Caco-2 (cell line): ENCODE results near the gene MAPK11. TPM values are rescaled to one million over a fixed set of nuclear protein-coding genes. Genes with fewer than 3 reads are reported as not detected.
A peak's percentile ranks its signal among the peaks of the same experiment; 100 is the strongest.

ENCODE experiments used
- BruUV-seq: library from RNA; stranded (reverse); fragments of 400-500 nt; replicated peaks from 2 replicates; lab custom pipeline; 2021; lab: Mats Ljungman, UMichigan
- CTCF ChIA-PET: fragments of 300-600 bp; sonication (Branson Sonifier 250); formaldehyde crosslinking; loops from one replicate; lab custom pipeline; 2022; ENCODE audit warnings: antibody characterized with exemption; lab: Charles Lee
- POLR2A ChIA-PET: fragments of 300-600 bp; sonication (Branson Sonifier 250); formaldehyde crosslinking; loops from one replicate; lab custom pipeline; 2022; ENCODE audit warnings: antibody characterized with exemption; lab: Charles Lee
- DNase-seq, 2 experiments: peaks; one replicate each; pipeline versions ENCODE4 v3.0.0 to v3.0.0-alpha.2; 2020 to 2022
- H3K27me3 ChIP-seq: replicated peaks from 2 replicates; pipeline ENCODE4 v1.6.0; 2011; ENCODE audit warnings: low read length; ENCODE audit not compliant: control insufficient read depth, insufficient read depth
- H3K36me3 ChIP-seq: 2 replicates; pipeline ENCODE4 v1.5.1; 2011; ENCODE audit warnings: low read length; ENCODE audit not compliant: control insufficient read depth, insufficient read depth
- H3K4me1 ChIP-seq: fragments of 250-450 bp; sonication (Bioruptor Pico); 2 replicates; pipeline ENCODE4 v1.5.1; 2020; ENCODE audit warnings: mild to moderate bottlenecking
- H3K4me3 ChIP-seq: 2 replicates; pipeline ENCODE4 v1.5.1; 2011; ENCODE audit warnings: low read depth, mild to moderate bottlenecking, control low read depth, low read length
- H3K9me3 ChIP-seq: fragments of 250-450 bp; sonication (Bioruptor Pico); 2 replicates; pipeline ENCODE4 v1.5.1; 2020; ENCODE audit warnings: mild to moderate bottlenecking, moderate library complexity
- H3K27ac Mint-ChIP-seq: one replicate; pipeline ENCODE4 v1.8.0; 2022; ENCODE audit warnings: mixed read lengths; ENCODE audit not compliant: unreplicated experiment
- H3K27me3 Mint-ChIP-seq: one replicate; pipeline ENCODE4 v1.8.0; 2022; ENCODE audit warnings: mixed read lengths; ENCODE audit not compliant: insufficient read depth, unreplicated experiment
- H3K36me3 Mint-ChIP-seq: one replicate; pipeline ENCODE4 v1.8.0; 2022; ENCODE audit warnings: mild to moderate bottlenecking, mixed read lengths; ENCODE audit not compliant: insufficient read depth, unreplicated experiment
- H3K4me1 Mint-ChIP-seq: one replicate; pipeline ENCODE4 v1.8.0; 2022; ENCODE audit warnings: low read depth, mixed read lengths; ENCODE audit not compliant: unreplicated experiment
- H3K4me3 Mint-ChIP-seq: one replicate; pipeline ENCODE4 v1.8.0; 2022; ENCODE audit warnings: mild to moderate bottlenecking, moderate library complexity, mixed read lengths; ENCODE audit not compliant: unreplicated experiment
- H3K9me3 Mint-ChIP-seq: one replicate; pipeline ENCODE4 v1.8.0; 2022; ENCODE audit warnings: mixed read lengths; ENCODE audit not compliant: unreplicated experiment
- intact Hi-C: fragments of 100-400 bp; cut with micrococcal nuclease; formaldehyde crosslinking; loops from one replicate; pipeline ENCODE4 v1.10.0; 2022; ENCODE audit not compliant: unreplicated experiment
- total RNA-seq: library from RNA; stranded (reverse); gene quantifications from 2 replicates; pipeline ENCODE4 v1.2.3, GENCODE V29; 2022
- TF ChIP-seq, protein P1 (sequence below), 2 experiments: fragments of 200-600 bp in 1 of 2; IDR thresholded peaks; 1 replicate in 1 of 2; 2 replicates in 1 of 2; pipeline versions ENCODE4 v1.5.1 to v1.8.0; 2011 to 2022; ENCODE audit warnings: antibody characterized with exemption in 1 of 2, control low read depth in 1 of 2, inconsistent platforms in 1 of 2, low read depth in 1 of 2, low read length in 1 of 2, mild to moderate bottlenecking in 1 of 2, moderate library complexity in 1 of 2; ENCODE audit not compliant: insufficient read depth in 1 of 2, severe bottlenecking in 1 of 2, unreplicated experiment in 1 of 2

Gene MAPK11
- total RNA-seq, 1 experiment from 2014 or later, result 1.3 TPM

- ChIA-PET CTCF (interaction anchor here (1.0 kb wide), 1 partner anchor 12 kb away, joined by 3 read pairs; no protein-coding TSS in a partner anchor), POLR2A (interaction anchor here (0.6 kb wide), 1 partner anchor 9 kb away, joined by 3 read pairs; no protein-coding TSS in a partner anchor)
- H3K36me3 Mint-ChIP-seq, result no peaks in the 10 kb centered on the region
- TF ChIP-seq, protein P1, sequence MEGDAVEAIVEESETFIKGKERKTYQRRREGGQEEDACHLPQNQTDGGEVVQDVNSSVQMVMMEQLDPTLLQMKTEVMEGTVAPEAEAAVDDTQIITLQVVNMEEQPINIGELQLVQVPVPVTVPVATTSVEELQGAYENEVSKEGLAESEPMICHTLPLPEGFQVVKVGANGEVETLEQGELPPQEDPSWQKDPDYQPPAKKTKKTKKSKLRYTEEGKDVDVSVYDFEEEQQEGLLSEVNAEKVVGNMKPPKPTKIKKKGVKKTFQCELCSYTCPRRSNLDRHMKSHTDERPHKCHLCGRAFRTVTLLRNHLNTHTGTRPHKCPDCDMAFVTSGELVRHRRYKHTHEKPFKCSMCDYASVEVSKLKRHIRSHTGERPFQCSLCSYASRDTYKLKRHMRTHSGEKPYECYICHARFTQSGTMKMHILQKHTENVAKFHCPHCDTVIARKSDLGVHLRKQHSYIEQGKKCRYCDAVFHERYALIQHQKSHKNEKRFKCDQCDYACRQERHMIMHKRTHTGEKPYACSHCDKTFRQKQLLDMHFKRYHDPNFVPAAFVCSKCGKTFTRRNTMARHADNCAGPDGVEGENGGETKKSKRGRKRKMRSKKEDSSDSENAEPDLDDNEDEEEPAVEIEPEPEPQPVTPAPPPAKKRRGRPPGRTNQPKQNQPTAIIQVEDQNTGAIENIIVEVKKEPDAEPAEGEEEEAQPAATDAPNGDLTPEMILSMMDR (IDR thresholded peaks at IDR 0.05; ENCODE audit: insufficient read depth in 1 of 2, low read depth in 1 of 2, low read length in 1 of 2, severe bottlenecking in 1 of 2, unreplicated experiment in 1 of 2), result no peak
- intact Hi-C loops, result no loop called here
- DNase-seq, result peak in 1 of 2 experiments; percentile 32
- Histone ChIP-seq H3K36me3 (no peaks in the 10 kb centered on the region), H3K27me3 (no peaks in the 10 kb centered on the region), H3K9me3 (no peaks in the 10 kb centered on the region), H3K4me3 (no peak overlapping the region), H3K4me1 (no peaks in the 10 kb centered on the region)
- H3K9me3 Mint-ChIP-seq, result no peaks in the 10 kb centered on the region
- no peaks in the 10 kb centered on the region for H3K4me1 Mint-ChIP-seq
- no peaks in the 10 kb centered on the region for H3K27me3 Mint-ChIP-seq
- no peak overlapping the region for H3K27ac Mint-ChIP-seq
- BruUV-seq, result no TSS peak
- no peak overlapping the region for H3K4me3 Mint-ChIP-seq
Measured at GRCh38 chr22:50314455-50315288, 44.5 kb upstream of the MAPK11 start.

GRCh38 chr22:50314081-50314454, 43.9 kb upstream of the MAPK11 start:
- H3K4me3 Mint-ChIP-seq, result no peak overlapping the region
- H3K9me3 ChIP-seq, result no peaks in the 10 kb centered on the region
- no peaks in the 10 kb centered on the region for H3K27me3 Mint-ChIP-seq
- no peaks in the 10 kb centered on the region for H3K36me3 ChIP-seq
- POLR2A ChIA-PET, result interaction anchor here (0.6 kb wide), 1 partner anchor 9 kb away, joined by 3 read pairs; no protein-coding TSS in a partner anchor
- H3K36me3 Mint-ChIP-seq, result no peaks in the 10 kb centered on the region
- H3K27ac Mint-ChIP-seq, result no peak overlapping the region
- no peaks in the 10 kb centered on the region for H3K4me1 ChIP-seq
- no peak for DNase-seq
- no peaks in the 10 kb centered on the region for H3K4me1 Mint-ChIP-seq
- H3K27me3 ChIP-seq, result no peaks in the 10 kb centered on the region
- H3K9me3 Mint-ChIP-seq, result no peaks in the 10 kb centered on the region
- H3K4me3 ChIP-seq, result no peak overlapping the region
- intact Hi-C loops, result no loop called here
- TF ChIP-seq, protein P1 (IDR thresholded peaks at IDR 0.05; ENCODE audit: insufficient read depth in 1 of 2, low read depth in 1 of 2, low read length in 1 of 2, severe bottlenecking in 1 of 2, unreplicated experiment in 1 of 2), result no peak
- no TSS peak for BruUV-seq
- CTCF ChIA-PET, result interaction anchor here (1.0 kb wide), 1 partner anchor 12 kb away, joined by 3 read pairs; no protein-coding TSS in a partner anchor

DNA sequence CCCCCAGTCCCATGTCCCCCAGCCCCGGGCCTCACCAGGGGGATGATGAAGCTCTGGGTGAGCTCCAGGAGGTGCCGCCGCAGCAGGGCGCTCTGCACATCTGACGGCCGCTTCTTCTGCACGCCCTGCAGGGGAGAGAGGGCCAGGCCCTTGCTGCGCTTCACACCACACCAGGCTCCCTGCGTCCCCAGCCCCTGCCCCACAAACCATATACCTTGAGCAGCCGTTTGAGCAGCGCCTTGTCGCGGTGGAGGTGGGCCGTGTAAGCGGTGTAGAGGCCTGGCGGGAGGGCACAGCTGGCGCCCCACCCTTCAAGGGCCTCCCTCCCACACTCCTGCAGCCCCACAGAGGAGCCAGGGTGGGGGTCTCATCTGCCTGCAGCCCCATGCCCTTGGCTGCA, 43.4 kb upstream of the MAPK11 start:
- no peaks in the 10 kb centered on the region for H3K27me3 ChIP-seq

More for the DNA sequence above, 43.4 kb upstream of the MAPK11 start:
- no peaks in the 10 kb centered on the region for H3K36me3 ChIP-seq
- POLR2A ChIA-PET, result no interaction called here
- H3K4me3 ChIP-seq, result no peak overlapping the region
- Mint-ChIP-seq H3K4me3 (no peak overlapping the region), H3K4me1 (peaks cover 4% of the 10 kb centered on the region), H3K27me3 (no peaks in the 10 kb centered on the region), H3K27ac (no peak overlapping the region), H3K36me3 (no peaks in the 10 kb centered on the region), H3K9me3 (no peaks in the 10 kb centered on the region)
- no peak for DNase-seq
- TF ChIP-seq, protein P1 (IDR thresholded peaks at IDR 0.05; ENCODE audit: insufficient read depth in 1 of 2, low read depth in 1 of 2, low read length in 1 of 2, severe bottlenecking in 1 of 2, unreplicated experiment in 1 of 2), result no peak
- no peaks in the 10 kb centered on the region for H3K9me3 ChIP-seq
- no peaks in the 10 kb centered on the region for H3K4me1 ChIP-seq
- CTCF ChIA-PET, result interaction anchor here (1.0 kb wide), 1 partner anchor 13 kb away, joined by 3 read pairs; no protein-coding TSS in a partner anchor
- intact Hi-C loops, result no loop called here
- no TSS peak for BruUV-seq
